Neural progenitor cell (in vitro differentiated cells): Measurements from ENCODE around the gene ITPR1. TPM values are rescaled to one million over a fixed set of nuclear protein-coding genes. Genes with fewer than 3 reads are reported as not detected.

Experiments
- DNase-seq: peaks from one replicate; pipeline ENCODE4 v3.0.0-alpha.2; 2016; ENCODE audit warnings: low spot score
- H2AFZ ChIP-seq: fragments of 200-600 bp; sonication (generic); replicated peaks from 2 replicates; pipeline ENCODE4 v1.6.1; 2016; ENCODE audit warnings: antibody characterized with exemption
- H3F3A ChIP-seq: fragments of 200-600 bp; sonication (generic); 2 replicates; pipeline ENCODE4 v1.6.1; 2016; ENCODE audit warnings: antibody characterized with exemption, low read depth
- H3K27ac ChIP-seq: fragments of 200-600 bp; sonication (generic); 2 replicates; pipeline ENCODE4 v1.5.1; 2016; ENCODE audit warnings: mild to moderate bottlenecking
- H3K27me3 ChIP-seq: fragments of 200-600 bp; sonication (generic); 2 replicates; pipeline ENCODE4 v1.6.1; 2016; ENCODE audit warnings: mild to moderate bottlenecking, moderate library complexity
- H3K36me3 ChIP-seq: fragments of 200-600 bp; sonication (generic); 2 replicates; pipeline ENCODE4 v1.5.1; 2016
- H3K4me1 ChIP-seq: fragments of 200-600 bp; sonication (generic); 2 replicates; pipeline ENCODE4 v1.6.1; 2016; ENCODE audit warnings: mixed run types
- H3K4me2 ChIP-seq: fragments of 200-600 bp; sonication (generic); 2 replicates; pipeline ENCODE4 v1.6.1; 2016
- H3K4me3 ChIP-seq: fragments of 200-600 bp; sonication (generic); 2 replicates; pipeline ENCODE4 v1.5.1; 2016
- H3K79me2 ChIP-seq: fragments of 200-600 bp; sonication (generic); 2 replicates; pipeline ENCODE4 v1.6.1; 2016; ENCODE audit warnings: low read depth
- H3K9ac ChIP-seq: fragments of 200-600 bp; sonication (generic); 2 replicates; pipeline ENCODE4 v1.6.1; 2016
- H3K9me3 ChIP-seq: fragments of 200-600 bp; sonication (generic); 2 replicates; pipeline ENCODE4 v1.5.1; 2016; ENCODE audit warnings: low read depth
- H4K20me1 ChIP-seq: fragments of 200-600 bp; sonication (generic); 2 replicates; pipeline ENCODE4 v1.6.1; 2016; ENCODE audit warnings: low read depth
- H3K27ac Mint-ChIP-seq: 3 replicates; pipeline ENCODE4 v1.8.0; 2021; ENCODE audit warnings: mixed read lengths
- H3K27me3 Mint-ChIP-seq: 2 replicates; pipeline ENCODE4 v1.8.0; 2022; ENCODE audit warnings: low read depth, mild to moderate bottlenecking, inconsistent platforms, moderate library complexity, mixed read lengths; ENCODE audit not compliant: insufficient read depth
- H3K36me3 Mint-ChIP-seq: 3 replicates; pipeline ENCODE4 v1.8.0; 2021; ENCODE audit warnings: mixed read lengths
- H3K4me1 Mint-ChIP-seq: 3 replicates; pipeline ENCODE4 v1.8.0; 2021; ENCODE audit warnings: mixed read lengths
- H3K4me3 Mint-ChIP-seq: 3 replicates; pipeline ENCODE4 v1.8.0; 2021; ENCODE audit warnings: mild to moderate bottlenecking, moderate library complexity, mixed read lengths
- H3K9me3 Mint-ChIP-seq: 3 replicates; pipeline ENCODE4 v1.8.0; 2020; ENCODE audit warnings: mixed read lengths
- EZH2 ChIP-seq: fragments of 200-600 bp; sonication (generic); IDR thresholded peaks from 2 replicates; pipeline ENCODE4 v1.6.1; 2017; ENCODE audit warnings: antibody characterized with exemption, mild to moderate bottlenecking, moderate library complexity
- EZH2phosphoT487 ChIP-seq: fragments of 200-600 bp; sonication (generic); IDR thresholded peaks from 2 replicates; pipeline ENCODE4 v1.6.1; 2017; ENCODE audit warnings: antibody characterized with exemption
- total RNA-seq: library from RNA; depleted of rRNA; stranded (reverse); fragments of >200 nt; gene quantifications from 2 replicates; pipeline ENCODE4 v1.2.3, GENCODE V29; 2015; ENCODE audit warnings: low replicate concordance
- TF ChIP-seq, protein P1 (sequence below): fragments of 200-600 bp; sonication (generic); IDR thresholded peaks from 2 replicates; pipeline ENCODE4 v1.5.1; 2017; ENCODE audit warnings: antibody characterized with exemption, mild to moderate bottlenecking

The ITPR1 gene
- total RNA-seq, 1 donor from 2014 or later = 5.0 TPM

DNA sequence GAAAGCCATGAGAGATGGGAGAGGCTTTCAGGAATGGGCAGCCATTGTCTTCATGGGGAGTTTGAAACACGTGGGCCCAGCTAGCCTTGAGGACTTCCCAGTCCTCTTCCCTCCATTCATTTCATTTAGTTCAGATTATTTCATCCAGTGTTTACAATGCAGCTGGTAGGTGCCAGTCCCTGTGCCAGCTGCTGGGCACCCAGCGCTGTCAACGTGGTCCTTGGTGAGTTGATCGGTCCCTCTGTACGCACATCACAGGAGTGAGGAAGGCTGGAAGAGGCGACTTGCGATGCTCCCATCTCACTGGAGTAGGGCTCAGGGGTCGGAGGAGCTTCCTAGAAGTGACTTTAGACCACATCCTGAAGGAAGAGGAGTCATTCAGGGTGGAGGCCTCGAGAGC is 279.7 kb downstream of the ITPR1 start:
- TF ChIP-seq EZH2 (no peak), EZH2phosphoT487 (no peak)
- TF ChIP-seq, protein P1, sequence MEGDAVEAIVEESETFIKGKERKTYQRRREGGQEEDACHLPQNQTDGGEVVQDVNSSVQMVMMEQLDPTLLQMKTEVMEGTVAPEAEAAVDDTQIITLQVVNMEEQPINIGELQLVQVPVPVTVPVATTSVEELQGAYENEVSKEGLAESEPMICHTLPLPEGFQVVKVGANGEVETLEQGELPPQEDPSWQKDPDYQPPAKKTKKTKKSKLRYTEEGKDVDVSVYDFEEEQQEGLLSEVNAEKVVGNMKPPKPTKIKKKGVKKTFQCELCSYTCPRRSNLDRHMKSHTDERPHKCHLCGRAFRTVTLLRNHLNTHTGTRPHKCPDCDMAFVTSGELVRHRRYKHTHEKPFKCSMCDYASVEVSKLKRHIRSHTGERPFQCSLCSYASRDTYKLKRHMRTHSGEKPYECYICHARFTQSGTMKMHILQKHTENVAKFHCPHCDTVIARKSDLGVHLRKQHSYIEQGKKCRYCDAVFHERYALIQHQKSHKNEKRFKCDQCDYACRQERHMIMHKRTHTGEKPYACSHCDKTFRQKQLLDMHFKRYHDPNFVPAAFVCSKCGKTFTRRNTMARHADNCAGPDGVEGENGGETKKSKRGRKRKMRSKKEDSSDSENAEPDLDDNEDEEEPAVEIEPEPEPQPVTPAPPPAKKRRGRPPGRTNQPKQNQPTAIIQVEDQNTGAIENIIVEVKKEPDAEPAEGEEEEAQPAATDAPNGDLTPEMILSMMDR = no peak
- DNase-seq = no peak
- peaks cover 2% of the 10 kb centered on the region for H3K36me3 Mint-ChIP-seq
- Histone ChIP-seq H2AFZ (no peak overlapping the region), H3K4me2 (no peak overlapping the region), H3K79me2 (no peaks in the 10 kb centered on the region), H3K4me1 (no peaks in the 10 kb centered on the region), H3K27ac (no peak overlapping the region), H3K9ac (no peak overlapping the region), H3K4me3 (no peak overlapping the region), H3K9me3 (no peaks in the 10 kb centered on the region), H3F3A (no peaks in the 10 kb centered on the region), H4K20me1 (no peaks in the 10 kb centered on the region), H3K36me3 (no peaks in the 10 kb centered on the region), H3K27me3 (no peaks in the 10 kb centered on the region)
- H3K27ac Mint-ChIP-seq = no peak overlapping the region
- no peaks in the 10 kb centered on the region for H3K9me3 Mint-ChIP-seq
- no peaks in the 10 kb centered on the region for H3K27me3 Mint-ChIP-seq
- H3K4me3 Mint-ChIP-seq = no peak overlapping the region
- H3K4me1 Mint-ChIP-seq = no peaks in the 10 kb centered on the region

DNA sequence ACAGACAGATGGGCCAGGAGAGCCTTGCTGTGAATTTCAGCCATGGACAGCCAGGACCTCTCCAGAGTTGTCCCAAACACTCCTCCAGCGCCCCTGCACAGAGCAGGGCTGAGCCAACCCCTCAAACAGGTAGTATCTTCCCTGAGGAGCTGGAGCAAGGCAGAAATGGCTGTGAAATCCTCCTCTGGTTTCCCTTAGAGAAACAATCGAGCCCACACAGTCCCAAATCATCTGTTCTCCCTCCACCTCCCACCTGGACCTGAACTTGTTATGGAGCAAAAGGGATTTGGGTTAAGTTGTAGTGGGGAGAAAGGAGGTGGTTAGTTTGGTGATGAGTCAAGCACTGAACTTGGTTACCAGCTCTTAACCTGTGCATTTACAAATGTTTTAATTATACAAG is 280.4 kb downstream of the ITPR1 start:
- H3K27me3 Mint-ChIP-seq = no peaks in the 10 kb centered on the region
- no peak overlapping the region for H3K27ac Mint-ChIP-seq
- no peak overlapping the region for H3K27ac ChIP-seq
- no peaks in the 10 kb centered on the region for H3K4me1 Mint-ChIP-seq
- H3K9ac ChIP-seq = no peak overlapping the region
- no peak overlapping the region for H3K4me3 Mint-ChIP-seq
- no peak overlapping the region for H2AFZ ChIP-seq
- H3K4me1 ChIP-seq = no peaks in the 10 kb centered on the region
- H3K36me3 ChIP-seq = no peaks in the 10 kb centered on the region
- H3K4me2 ChIP-seq = no peak overlapping the region
- no peaks in the 10 kb centered on the region for H3K27me3 ChIP-seq
- TF ChIP-seq, protein P1 = no peak
- TF ChIP-seq EZH2phosphoT487 = no peak
- no peak for TF ChIP-seq EZH2
- no peaks in the 10 kb centered on the region for H3F3A ChIP-seq
- H4K20me1 ChIP-seq = no peaks in the 10 kb centered on the region
- peaks cover 2% of the 10 kb centered on the region for H3K36me3 Mint-ChIP-seq
- no peaks in the 10 kb centered on the region for H3K9me3 ChIP-seq
- no peaks in the 10 kb centered on the region for H3K79me2 ChIP-seq
- H3K9me3 Mint-ChIP-seq = no peaks in the 10 kb centered on the region
- DNase-seq = no peak
- no peak overlapping the region for H3K4me3 ChIP-seq

DNA sequence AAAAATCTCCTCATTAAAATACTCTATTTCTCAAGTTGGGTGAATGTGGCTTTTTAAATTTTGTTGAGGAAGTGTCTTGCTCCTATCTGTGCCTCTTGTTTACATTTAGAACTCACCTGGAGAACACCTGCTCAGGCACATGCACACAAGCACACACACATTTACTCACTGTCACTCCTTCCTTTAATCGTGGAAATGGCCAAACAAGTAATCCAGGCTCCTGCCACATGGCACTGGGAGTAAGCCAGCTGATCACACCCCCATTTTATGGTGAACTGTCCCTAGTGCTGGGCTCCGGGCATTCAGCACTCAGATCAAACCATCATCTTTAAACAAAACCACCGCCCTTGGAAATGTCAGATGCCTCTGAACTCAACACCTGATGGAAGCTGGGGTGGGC is 281.4 kb downstream of the ITPR1 start:
- no peak overlapping the region for H3K27ac Mint-ChIP-seq
- H3K27me3 Mint-ChIP-seq = no peaks in the 10 kb centered on the region
- no peak overlapping the region for H3K4me2 ChIP-seq
- H3K36me3 Mint-ChIP-seq = peaks cover 2% of the 10 kb centered on the region
- H4K20me1 ChIP-seq = no peaks in the 10 kb centered on the region
- no peaks in the 10 kb centered on the region for H3K4me1 ChIP-seq
- H3K79me2 ChIP-seq = no peaks in the 10 kb centered on the region
- DNase-seq = no peak
- no peak overlapping the region for H3K4me3 Mint-ChIP-seq
- no peaks in the 10 kb centered on the region for H3K9me3 ChIP-seq
- H3K4me3 ChIP-seq = no peak overlapping the region
- H2AFZ ChIP-seq = no peak overlapping the region
- no peaks in the 10 kb centered on the region for H3F3A ChIP-seq
- H3K9ac ChIP-seq = no peak overlapping the region
- no peaks in the 10 kb centered on the region for H3K4me1 Mint-ChIP-seq
- H3K27ac ChIP-seq = no peak overlapping the region
- H3K9me3 Mint-ChIP-seq = no peaks in the 10 kb centered on the region
- H3K36me3 ChIP-seq = no peaks in the 10 kb centered on the region
- H3K27me3 ChIP-seq = no peaks in the 10 kb centered on the region
- TF ChIP-seq EZH2 = no peak
- TF ChIP-seq, protein P1 = no peak
- no peak for TF ChIP-seq EZH2phosphoT487
